ENCODE results near the gene CASP8.

CASP8 gene

GRCh38 chr2:201242571-201243277, 17.6 kb upstream of the CASP8 start:
- FAIRE-seq (no peak), DNase-seq (ENCODE audit: insufficient read length, low spot score) (no peak)
- TF ChIP-seq POLR2AphosphoS5 (IDR thresholded peaks at IDR 0.05; ENCODE audit: low read depth, low read length) (no peak), POU2F2 (IDR thresholded peaks at IDR 0.05; ENCODE audit: low read depth, low read length) (no peak), PAX5 (IDR thresholded peaks at IDR 0.05; ENCODE audit: insufficient read depth, low read length, severe bottlenecking) (no peak), SPI1 (IDR thresholded peaks at IDR 0.05; ENCODE audit: low read depth, low read length) (no peak), POLR2A (IDR thresholded peaks at IDR 0.05; ENCODE audit: low read depth, low read length) (no peak), TAF1 (IDR thresholded peaks at IDR 0.05; ENCODE audit: low read depth, low read length) (no peak)

GRCh38 chr2:201244829-201245228, 15.5 kb upstream of the CASP8 start:
- TF ChIP-seq PAX5 (IDR thresholded peaks at IDR 0.05; ENCODE audit: insufficient read depth, low read length, severe bottlenecking): no peak
- no peak for TF ChIP-seq POLR2AphosphoS5 (IDR thresholded peaks at IDR 0.05; ENCODE audit: low read depth, low read length)
- TF ChIP-seq POU2F2 (IDR thresholded peaks at IDR 0.05; ENCODE audit: low read depth, low read length): no peak
- TF ChIP-seq POLR2A (IDR thresholded peaks at IDR 0.05; ENCODE audit: low read depth, low read length): no peak
- TF ChIP-seq TAF1 (IDR thresholded peaks at IDR 0.05; ENCODE audit: low read depth, low read length): no peak
- no peak for TF ChIP-seq SPI1 (IDR thresholded peaks at IDR 0.05; ENCODE audit: low read depth, low read length)
- no peak for FAIRE-seq
- no peak for DNase-seq (ENCODE audit: insufficient read length, low spot score)

- DNase-seq (ENCODE audit: insufficient read length, low spot score) (no peak), FAIRE-seq (no peak)
- TF ChIP-seq PAX5 (IDR thresholded peaks at IDR 0.05; ENCODE audit: insufficient read depth, low read length, severe bottlenecking) (no peak), SPI1 (IDR thresholded peaks at IDR 0.05; ENCODE audit: low read depth, low read length) (no peak), POLR2A (IDR thresholded peaks at IDR 0.05; ENCODE audit: low read depth, low read length) (no peak), TAF1 (IDR thresholded peaks at IDR 0.05; ENCODE audit: low read depth, low read length) (no peak), POU2F2 (IDR thresholded peaks at IDR 0.05; ENCODE audit: low read depth, low read length) (no peak), POLR2AphosphoS5 (IDR thresholded peaks at IDR 0.05; ENCODE audit: low read depth, low read length) (no peak)
These were observed 14.1 kb upstream of the CASP8 start for GRCh38 chr2:201246280-201246679.

GRCh38 chr2:201248288-201248844, 12.0 kb upstream of the CASP8 start:
- FAIRE-seq (peak; percentile 66), DNase-seq (ENCODE audit: insufficient read length, low spot score) (no peak)
- TF ChIP-seq POU2F2 (IDR thresholded peaks at IDR 0.05; ENCODE audit: low read depth, low read length) (peak; percentile 45; the same call in 1 of the 2 replicates), POLR2AphosphoS5 (IDR thresholded peaks at IDR 0.05; ENCODE audit: low read depth, low read length) (no peak)

GRCh38 chr2:201249889-201250288, 10.4 kb upstream of the CASP8 start:
- DNase-seq (ENCODE audit: insufficient read length, low spot score) (no peak), FAIRE-seq (no peak)
- TF ChIP-seq SPI1 (IDR thresholded peaks at IDR 0.05; ENCODE audit: low read depth, low read length) (no peak), TAF1 (IDR thresholded peaks at IDR 0.05; ENCODE audit: low read depth, low read length) (no peak), POLR2AphosphoS5 (IDR thresholded peaks at IDR 0.05; ENCODE audit: low read depth, low read length) (no peak), POU2F2 (IDR thresholded peaks at IDR 0.05; ENCODE audit: low read depth, low read length) (no peak), POLR2A (IDR thresholded peaks at IDR 0.05; ENCODE audit: low read depth, low read length) (no peak), PAX5 (IDR thresholded peaks at IDR 0.05; ENCODE audit: insufficient read depth, low read length, severe bottlenecking) (no peak)

GRCh38 chr2:201250741-201251140, 9.6 kb upstream of the CASP8 start:
- FAIRE-seq: no peak
- no peak for DNase-seq (ENCODE audit: insufficient read length, low spot score)
- TF ChIP-seq SPI1 (IDR thresholded peaks at IDR 0.05; ENCODE audit: low read depth, low read length) (peak; percentile 83), POLR2A (IDR thresholded peaks at IDR 0.05; ENCODE audit: low read depth, low read length) (no peak)

GRCh38 chr2:201254081-201254730, 6.1 kb upstream of the CASP8 start:
- DNase-seq (ENCODE audit: insufficient read length, low spot score) (no peak), FAIRE-seq (no peak)
- TF ChIP-seq POU2F2 (IDR thresholded peaks at IDR 0.05; ENCODE audit: low read depth, low read length): no peak
- no peak for TF ChIP-seq TAF1 (IDR thresholded peaks at IDR 0.05; ENCODE audit: low read depth, low read length)
- TF ChIP-seq POLR2AphosphoS5 (IDR thresholded peaks at IDR 0.05; ENCODE audit: low read depth, low read length): no peak
- TF ChIP-seq POLR2A (IDR thresholded peaks at IDR 0.05; ENCODE audit: low read depth, low read length): no peak
- TF ChIP-seq PAX5 (IDR thresholded peaks at IDR 0.05; ENCODE audit: insufficient read depth, low read length, severe bottlenecking): no peak
- no peak for TF ChIP-seq SPI1 (IDR thresholded peaks at IDR 0.05; ENCODE audit: low read depth, low read length)

GRCh38 chr2:201255408-201256033, 4.8 kb upstream of the CASP8 start:
- FAIRE-seq (no peak), DNase-seq (ENCODE audit: insufficient read length, low spot score) (no peak)
- no peak for TF ChIP-seq PAX5 (IDR thresholded peaks at IDR 0.05; ENCODE audit: insufficient read depth, low read length, severe bottlenecking)
- no peak for TF ChIP-seq POLR2A (IDR thresholded peaks at IDR 0.05; ENCODE audit: low read depth, low read length)
- no peak for TF ChIP-seq TAF1 (IDR thresholded peaks at IDR 0.05; ENCODE audit: low read depth, low read length)
- TF ChIP-seq POLR2AphosphoS5 (IDR thresholded peaks at IDR 0.05; ENCODE audit: low read depth, low read length): no peak
- no peak for TF ChIP-seq POU2F2 (IDR thresholded peaks at IDR 0.05; ENCODE audit: low read depth, low read length)
- TF ChIP-seq SPI1 (IDR thresholded peaks at IDR 0.05; ENCODE audit: low read depth, low read length): no peak

- DNase-seq (ENCODE audit: insufficient read length, low spot score): no peak
- TF ChIP-seq SPI1 (IDR thresholded peaks at IDR 0.05; ENCODE audit: low read depth, low read length) (no peak), POLR2AphosphoS5 (IDR thresholded peaks at IDR 0.05; ENCODE audit: low read depth, low read length) (no peak), PAX5 (IDR thresholded peaks at IDR 0.05; ENCODE audit: insufficient read depth, low read length, severe bottlenecking) (no peak), POU2F2 (IDR thresholded peaks at IDR 0.05; ENCODE audit: low read depth, low read length) (no peak), TAF1 (IDR thresholded peaks at IDR 0.05; ENCODE audit: low read depth, low read length) (no peak), POLR2A (IDR thresholded peaks at IDR 0.05; ENCODE audit: low read depth, low read length) (no peak)
- no peak for FAIRE-seq
These were observed 4.3 kb upstream of the CASP8 start for GRCh38 chr2:201256082-201256481.

Data from GM12891 (cell line).